Breast epithelium (tissue), 3 donors: ENCODE measurements around the gene IMMP2L.

Source experiments
- CTCF ChIP-seq, 3 donors: fragments of 450-650 bp; IDR thresholded peaks; one replicate each; pipeline ENCODE4 v1.5.1; 2016 to 2017; ENCODE audit warnings: antibody characterized with exemption in 3 of 3, mild to moderate bottlenecking in 3 of 3, moderate library complexity in 3 of 3
- POLR2A ChIP-seq: fragments of 450-650 bp; IDR thresholded peaks from one replicate; pipeline ENCODE4 v1.6.1; 2016; ENCODE audit warnings: antibody characterized with exemption, mild to moderate bottlenecking, moderate library complexity
- POLR2AphosphoS5 ChIP-seq, 3 donors: sonication (generic); formaldehyde crosslinking; IDR thresholded peaks; one replicate each; pipeline ENCODE4 v1.6.1; 2017; ENCODE audit warnings: antibody characterized with exemption in 3 of 3

GRCh38 chr7:111256391-111256790 lies 305.9 kb downstream of the IMMP2L start:
- TF ChIP-seq POLR2A (no peak), CTCF (IDR thresholded peaks at IDR 0.05) (no peak), POLR2AphosphoS5 (IDR thresholded peaks at IDR 0.05) (no peak)
